GM18520 (cell line): ENCODE data around the gene ADGRL3.
"Not testable (repeated sequence)": the region's sequence is repeated elsewhere in the genome, so short reads cannot be mapped to it uniquely, and the experiment has no call there.

Experiments used
- ATAC-seq: cut with Tn5 transposase; IDR thresholded peaks from one replicate; pipeline ENCODE4 v1.9.1; 2021; ENCODE audit not compliant: unreplicated experiment

The ADGRL3 gene

DNA sequence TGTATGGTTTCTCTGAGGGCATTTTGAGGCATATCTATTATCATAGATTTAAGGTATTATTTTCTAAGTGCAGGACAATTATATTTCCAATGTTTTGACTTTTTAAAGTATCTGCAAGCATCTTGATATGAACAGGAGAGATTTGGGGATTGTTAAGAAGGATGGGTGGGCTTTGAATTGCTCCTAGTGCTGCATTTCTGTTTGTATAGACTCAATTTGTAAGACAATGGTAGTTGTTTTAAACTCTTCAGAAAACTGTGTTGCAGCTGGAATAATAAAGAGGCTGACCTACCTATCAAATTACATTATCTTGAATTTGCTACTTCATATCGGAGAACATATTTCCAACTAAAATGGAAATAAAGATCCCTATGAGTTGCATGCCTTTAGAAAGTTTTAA is 570.3 kb downstream of the ADGRL3 start:
- ATAC-seq = no peak

DNA sequence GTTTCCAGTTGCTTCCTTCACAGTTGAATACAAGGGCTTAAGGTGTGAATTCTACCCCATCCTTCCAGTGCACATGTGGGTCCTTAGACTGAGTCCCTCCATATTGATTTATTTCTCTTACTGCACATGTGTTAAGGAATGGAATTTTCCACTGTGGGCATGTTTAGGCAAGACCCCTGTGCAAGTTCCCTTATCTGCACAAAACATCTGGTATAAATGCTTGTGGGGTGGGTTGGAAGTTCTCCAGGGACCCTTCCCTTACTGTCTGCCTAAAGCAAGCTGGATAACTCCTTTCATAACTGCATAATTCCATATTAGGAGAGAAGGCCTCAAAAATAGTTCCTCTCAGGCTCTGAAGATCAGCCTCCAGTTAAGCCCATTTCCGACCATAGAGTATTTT is 570.9 kb downstream of the ADGRL3 start:
- no peak for ATAC-seq

DNA sequence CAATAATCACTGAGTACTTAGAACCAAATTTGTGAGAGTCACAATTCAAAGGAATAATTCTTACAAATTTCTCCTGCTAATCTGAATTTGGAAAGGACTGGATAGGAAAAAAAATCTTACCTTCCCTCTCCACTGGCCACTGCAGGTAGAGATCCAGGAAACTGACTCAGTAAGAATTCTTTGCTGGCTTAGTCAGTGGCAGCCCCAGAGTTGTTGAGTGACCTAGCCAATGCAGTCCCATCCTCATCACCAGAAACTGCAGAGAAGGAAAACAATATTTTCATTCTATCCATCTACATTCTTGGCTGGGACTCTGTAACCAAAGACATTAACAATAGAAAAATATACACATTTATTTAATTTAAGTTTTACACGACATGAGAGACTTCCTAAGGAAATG is 572.0 kb downstream of the ADGRL3 start:
- no peak for ATAC-seq

DNA sequence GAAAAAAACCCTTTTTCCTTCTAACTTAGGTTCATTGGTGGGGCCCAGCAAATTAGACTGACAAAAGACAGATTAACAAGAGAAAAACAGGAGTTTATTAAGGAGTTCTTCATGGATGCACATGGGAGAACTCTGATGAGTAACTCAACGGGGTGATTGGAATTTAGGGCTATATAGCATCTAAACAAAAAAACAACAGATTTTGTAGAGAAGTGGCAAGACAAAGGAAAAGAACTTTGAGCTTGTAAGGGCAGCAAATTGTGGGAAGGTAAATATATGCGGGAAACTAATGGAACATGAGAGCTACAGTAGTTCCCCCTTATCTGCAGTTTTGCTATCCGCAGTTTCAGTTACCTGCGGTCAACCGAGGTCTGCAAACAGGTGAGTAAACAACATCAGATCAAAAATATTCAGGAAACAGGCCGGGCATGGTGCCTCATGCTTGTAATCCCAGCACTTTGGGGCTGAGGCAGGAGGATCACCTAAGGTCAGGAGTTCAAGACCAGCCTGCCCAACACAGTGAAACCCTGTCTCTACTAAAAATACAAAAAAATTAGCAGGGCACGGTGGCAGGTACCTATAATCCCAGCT is 573.6 kb downstream of the ADGRL3 start:
- ATAC-seq = no peak

DNA sequence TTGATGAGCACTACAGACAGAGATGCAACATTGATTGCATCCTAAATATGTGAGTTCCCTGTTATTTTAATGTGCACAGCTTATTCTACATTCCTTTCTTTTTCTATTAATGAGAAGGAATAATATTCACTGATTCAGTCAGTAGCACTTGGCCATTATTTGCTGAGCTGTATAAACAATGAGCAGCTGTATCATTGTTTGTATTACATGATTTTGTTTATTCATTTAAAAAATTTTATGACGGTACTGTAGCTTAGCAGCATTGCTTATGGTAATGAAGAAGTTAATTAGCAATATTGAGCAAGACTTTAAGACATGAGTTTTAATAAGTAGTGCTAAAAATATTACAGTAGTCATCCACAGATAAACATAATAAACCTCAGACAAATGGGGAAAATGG is 582.0 kb downstream of the ADGRL3 start:
- no peak for ATAC-seq

DNA sequence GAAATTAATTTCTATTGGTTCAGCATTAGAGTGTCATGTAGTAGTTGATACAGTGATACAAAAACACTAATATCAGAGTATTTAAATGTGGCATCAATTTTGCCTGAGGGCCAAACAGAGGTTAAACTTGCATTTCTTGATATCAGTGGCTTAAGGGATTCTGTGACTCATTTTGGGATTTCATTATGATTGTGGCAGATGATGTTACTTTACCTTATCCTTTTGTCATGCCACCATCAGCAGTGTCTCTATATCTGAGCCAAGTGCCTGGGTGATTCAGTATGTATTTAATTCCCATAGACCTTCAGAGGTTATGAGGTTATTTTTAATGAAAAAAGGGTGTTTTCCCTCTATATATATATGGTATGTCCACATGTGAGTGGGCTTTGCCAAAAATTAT is 582.9 kb downstream of the ADGRL3 start:
- ATAC-seq = peak; percentile 55

DNA sequence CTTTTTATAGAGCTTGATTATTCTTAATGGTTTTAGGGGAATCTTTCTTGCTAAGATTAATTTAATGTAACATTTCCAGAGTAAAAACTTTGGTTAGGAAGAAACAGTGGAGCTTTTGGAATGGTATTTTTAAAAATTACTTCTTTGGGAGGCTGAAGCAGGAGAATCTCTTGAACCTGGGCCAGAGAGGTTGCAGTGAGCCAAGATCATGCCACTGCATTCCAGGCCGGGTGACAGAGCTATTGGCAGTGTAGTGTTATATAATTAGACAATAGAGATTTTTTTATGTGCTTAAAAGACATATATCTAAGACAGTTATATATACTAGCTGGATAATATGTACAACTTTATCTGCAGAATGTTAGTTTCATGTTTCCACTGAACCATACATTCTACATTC is 585.6 kb downstream of the ADGRL3 start:
- ATAC-seq = no peak

DNA sequence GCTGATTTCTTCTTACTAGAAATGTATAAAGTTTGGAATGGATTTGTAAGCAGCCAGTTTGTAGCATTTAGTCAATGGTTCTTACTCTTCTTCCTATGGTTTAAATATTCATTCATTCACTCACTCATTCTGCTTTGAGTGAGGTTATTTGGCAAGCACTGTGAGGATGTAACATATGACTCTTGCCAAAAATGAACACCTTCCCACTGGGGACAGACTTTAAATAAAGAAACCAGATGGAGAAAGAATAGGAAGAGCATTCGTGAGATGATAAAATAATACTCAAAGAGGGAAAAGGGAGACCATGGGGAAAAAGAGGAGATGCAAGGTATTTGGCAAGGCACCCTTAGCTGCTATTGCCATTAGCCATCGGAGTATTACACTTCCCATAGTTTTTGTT is 586.1 kb downstream of the ADGRL3 start:
- ATAC-seq = no peak

DNA sequence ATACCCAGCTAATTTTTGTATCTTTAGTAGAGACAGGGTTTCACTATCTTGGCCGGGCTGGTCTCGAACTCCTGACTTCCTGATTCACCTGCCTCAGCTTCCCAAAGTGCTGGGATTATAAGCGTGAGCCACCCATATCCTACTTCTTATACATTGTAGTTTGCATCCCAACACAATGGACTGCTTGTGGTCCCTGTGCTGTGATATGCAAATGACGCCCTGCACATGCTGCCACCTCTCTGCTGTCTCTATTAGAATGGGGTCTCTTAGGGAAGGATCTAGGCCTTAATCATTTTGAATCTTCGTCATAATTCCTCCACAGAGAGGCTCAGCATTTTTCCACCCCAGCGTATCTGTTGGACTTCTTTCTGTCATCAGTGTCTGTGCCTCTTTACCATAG is 595.9 kb downstream of the ADGRL3 start:
- no peak for ATAC-seq

DNA sequence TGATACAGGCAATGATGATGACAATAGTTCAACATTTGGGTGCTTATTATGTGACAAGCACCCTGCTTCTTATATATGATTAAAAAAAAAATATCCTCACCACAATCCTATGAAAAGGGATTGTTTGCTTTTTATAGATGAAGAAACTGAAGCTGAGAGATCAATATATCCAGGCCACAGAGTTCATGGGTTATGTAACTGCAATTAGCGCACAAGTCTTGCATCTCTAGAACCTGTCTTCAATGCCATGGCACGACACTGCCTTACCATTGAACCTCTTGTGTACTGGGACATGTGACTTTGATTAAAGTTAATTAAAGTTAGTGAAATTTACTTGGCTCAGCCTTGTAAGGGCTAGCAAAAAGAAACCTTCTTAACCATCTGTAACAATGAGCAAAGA is 599.7 kb downstream of the ADGRL3 start:
- no peak for ATAC-seq

DNA sequence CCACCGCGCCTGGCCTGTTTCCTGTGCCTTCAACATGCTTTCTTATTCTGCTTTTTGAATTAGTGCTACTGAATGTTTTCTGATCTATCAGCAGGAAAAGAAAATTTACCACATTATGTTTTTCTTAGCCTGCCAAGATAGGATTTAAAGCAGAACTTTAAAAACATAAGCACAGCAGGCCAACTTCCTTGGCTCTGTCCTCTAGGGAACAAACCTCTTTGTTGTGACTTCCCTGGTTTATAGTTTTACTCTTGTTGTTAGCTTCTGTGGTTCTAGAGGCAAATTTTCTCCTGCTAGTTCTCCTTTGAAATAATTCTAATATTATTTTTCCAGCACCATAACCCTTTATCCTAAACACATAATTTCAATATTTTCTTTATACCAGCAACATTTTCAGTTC is 605.1 kb downstream of the ADGRL3 start:
- no peak for ATAC-seq

DNA sequence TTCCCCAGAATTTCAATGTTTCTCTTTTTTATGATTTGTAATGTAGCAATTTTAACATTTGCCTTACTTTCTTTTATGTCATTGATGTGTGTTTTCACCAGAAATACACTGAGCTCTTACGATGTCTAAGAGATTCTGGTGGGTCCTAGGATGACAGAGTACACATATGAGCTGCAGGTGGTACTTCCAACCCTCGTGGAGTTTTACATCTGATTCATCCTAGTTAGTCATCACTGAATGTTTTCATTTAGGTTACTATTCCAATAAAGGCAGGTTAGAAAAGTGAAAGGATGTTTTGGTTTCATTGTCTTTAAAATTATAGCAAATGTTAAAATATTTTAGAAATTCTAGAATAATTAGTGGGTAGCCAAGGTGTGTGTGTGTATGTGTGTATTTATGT is 605.9 kb downstream of the ADGRL3 start:
- ATAC-seq = no peak

DNA sequence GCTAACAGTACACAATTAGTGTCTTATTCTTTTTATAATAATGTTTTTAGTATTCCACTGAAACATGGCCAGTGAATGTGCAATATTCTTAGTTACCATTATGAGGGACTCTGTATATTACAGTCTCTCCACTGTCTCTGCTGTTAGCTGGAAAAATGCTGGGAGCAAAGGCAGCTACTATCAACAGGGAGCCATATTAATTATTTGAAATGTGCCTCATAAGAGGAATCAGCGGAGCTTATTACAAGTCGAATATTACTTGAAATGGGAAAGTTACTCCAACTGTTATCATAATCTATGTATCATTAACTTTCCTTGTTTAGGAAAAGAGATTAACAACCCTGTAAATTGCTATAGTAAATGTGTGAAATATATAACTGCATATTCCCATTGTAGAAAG is 612.0 kb downstream of the ADGRL3 start:
- no peak for ATAC-seq

DNA sequence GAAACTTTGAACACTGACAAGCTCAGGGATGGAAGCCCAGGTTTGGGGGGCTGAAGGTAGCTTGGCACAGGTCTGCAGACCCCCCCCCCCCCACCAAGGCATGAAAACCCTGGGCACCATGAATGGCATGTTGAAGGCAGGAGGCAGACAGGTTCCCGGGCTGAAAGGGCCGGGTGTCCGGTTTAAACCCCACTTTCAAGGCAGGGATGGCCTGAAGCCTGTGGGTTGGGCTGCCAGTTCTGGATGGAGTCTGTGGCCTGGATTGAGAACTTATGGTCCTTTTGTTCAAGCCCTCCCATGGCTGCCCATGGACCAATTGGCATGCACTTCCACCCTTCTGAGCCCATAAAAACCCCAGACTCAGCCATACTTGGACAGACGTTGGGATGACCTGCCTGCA is 616.9 kb downstream of the ADGRL3 start:
- ATAC-seq = no peak

DNA sequence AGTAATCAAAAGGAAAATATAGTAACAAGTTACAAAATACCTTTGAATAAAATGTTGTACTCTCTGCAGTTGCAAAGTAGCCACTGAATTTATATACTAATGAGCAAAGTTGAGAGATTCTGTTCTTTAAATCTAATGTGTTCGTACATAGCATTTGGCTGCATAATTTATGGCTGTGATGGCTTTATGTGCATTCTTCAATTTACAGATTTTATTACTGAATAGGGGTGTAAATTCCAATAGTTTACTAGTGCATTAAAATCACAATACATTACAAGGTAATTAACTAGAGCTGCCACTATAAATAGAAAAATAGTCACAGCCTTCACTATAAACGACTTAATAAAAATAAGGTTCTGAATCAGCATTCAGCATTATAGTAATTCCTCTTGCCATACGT is 620.0 kb downstream of the ADGRL3 start:
- no peak for ATAC-seq

DNA sequence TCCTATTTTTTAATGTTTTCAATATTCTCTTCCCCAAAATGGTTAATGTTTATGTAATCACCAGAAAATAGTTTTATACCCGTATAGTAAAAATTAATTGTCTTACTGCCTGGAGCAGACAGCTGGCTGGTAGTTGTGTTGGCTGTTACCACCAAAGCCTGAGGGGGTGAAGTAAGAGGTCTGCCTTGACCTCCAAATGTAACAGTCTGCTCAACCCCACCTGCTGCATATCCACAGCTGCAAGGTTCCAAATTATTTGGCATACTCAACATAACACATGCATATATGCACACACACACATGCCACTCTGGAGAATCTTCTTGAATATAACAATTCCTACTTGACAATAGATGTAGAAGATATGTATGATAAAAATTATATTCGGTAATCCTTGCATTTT is 624.3 kb downstream of the ADGRL3 start:
- ATAC-seq = no peak

DNA sequence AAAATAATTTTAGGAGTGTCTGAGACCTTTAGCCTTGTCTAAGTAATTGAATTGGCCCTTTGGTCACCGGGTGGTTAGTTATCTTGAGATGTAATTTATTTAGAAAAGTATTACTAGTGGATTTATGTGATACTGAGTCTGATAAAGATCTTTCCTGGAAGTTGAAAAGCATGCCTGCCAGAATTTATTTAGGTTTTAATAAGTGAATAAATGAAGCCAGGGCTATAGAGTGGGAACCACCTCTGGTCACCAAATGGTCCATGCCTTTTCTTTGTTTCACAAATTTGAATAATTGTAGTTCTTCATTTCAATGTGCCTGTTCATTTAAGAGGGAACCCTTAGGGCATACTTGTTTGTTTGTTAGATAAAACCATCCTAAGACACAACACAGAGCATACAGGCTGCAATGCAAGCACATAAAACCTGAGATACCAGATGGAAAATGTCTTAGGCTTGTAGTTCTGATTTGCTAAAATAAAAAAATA is 627.8 kb downstream of the ADGRL3 start:
- no peak for ATAC-seq

DNA sequence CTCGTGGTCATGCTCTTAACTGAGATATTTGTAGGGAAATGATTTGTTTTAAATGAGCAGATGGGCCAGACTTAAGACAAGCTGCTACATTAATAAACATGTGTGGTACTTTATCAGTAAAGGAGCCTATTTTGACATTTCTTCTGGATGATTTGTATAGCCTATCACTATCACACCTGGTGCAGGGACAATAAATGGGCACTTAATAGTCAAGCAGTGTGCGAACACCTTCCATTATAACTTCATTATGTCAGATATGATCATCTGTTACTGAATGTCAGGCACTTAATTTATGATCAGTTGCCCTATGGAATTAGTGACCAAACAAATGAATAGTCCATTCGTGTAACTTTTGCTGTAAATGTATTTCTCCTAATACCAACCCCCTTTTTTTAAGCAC is 628.8 kb downstream of the ADGRL3 start:
- no peak for ATAC-seq

DNA sequence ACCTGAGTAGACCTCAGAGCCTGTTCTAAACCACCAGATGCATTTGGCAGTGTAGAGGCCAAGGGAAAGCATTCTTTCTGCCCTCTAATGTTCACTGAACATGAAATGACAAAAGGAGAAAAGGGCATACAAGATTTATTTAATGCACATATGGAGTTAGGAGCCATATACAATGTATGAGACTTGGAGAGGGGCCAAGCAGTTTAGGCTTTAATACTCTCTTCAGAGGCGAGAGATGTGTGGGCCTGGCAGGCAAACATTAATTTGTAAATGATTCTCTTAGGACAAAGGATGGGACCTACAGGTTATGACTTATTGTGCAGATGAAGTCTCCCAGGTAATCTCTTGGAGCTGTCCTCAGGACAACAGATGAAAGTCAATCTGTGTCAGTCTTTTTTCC is 631.9 kb downstream of the ADGRL3 start:
- no peak for ATAC-seq

DNA sequence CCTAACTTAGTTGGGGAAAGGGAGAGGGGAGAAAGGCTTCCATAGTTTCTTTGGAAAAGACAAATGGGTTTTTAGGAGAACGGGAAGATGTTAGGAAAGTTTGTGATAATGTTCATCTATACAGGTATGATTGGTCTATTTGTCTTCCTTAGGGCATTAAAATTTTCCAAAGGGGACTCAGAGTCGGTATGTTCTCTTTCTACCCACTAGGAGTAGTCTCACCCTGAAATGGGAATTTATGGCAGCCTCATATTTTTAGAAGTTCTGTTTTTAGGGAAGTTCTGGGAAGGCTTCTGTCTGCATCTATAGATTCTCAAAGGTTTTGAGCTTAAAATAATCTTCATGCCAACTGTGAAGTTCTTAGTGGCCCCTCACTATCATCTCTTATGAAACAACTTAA is 637.3 kb downstream of the ADGRL3 start:
- no peak for ATAC-seq

DNA sequence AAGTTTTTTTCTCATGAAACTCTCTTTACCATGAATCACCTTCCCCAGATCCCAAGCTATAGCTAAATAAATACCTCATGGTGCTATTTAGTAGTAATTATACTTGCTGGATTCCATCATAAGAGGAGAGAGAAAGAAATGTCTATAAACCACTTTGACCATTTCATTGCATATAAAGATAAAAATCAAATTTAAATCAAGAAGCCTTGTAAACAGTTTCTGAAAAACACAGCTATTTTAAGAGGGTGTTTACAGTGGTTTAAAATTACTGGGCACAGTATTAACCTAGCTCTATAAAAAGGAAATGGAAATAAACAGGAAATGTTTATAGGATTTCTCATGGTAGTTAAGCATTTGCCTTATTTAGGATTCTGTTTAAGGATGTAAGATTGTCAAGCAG is 637.9 kb downstream of the ADGRL3 start:
- no peak for ATAC-seq

DNA sequence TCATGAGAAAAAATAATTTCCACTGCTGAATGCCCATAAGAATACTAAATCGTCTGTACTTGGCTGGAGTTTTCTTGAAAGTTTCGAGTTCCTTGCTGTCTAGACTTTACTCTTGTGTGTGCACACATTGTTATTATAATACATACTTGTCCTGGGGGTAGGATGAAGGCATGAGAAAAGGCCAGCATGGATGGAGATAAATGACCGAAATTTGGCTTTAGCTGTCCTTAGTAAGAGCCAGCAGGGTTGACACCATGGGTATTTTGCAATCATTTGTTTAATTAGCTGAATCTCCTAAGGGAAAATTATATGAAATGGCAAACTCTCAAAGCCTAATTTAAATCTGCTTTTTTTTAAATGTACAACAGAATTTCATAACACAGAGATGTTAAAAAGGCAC is 641.6 kb downstream of the ADGRL3 start:
- no peak for ATAC-seq

DNA sequence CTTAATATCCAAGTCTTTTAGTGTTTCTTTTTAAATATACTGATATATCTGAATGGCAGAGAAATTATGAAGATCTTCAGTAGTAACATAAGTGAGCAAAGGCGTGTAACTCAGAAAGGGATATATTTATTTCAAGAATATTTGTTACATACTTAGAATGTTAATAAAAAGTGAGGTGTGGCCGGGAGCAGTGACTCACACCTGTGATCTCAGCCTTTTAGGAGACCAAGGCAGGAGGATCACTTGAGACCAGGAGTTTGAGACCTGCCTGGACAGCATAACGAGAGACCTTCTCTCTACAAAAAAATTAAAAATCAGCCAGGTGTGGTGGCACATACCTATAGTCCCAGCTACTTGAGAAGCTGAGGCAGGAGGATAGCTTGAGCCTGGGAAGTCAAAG is 651.0 kb downstream of the ADGRL3 start:
- no peak for ATAC-seq

DNA sequence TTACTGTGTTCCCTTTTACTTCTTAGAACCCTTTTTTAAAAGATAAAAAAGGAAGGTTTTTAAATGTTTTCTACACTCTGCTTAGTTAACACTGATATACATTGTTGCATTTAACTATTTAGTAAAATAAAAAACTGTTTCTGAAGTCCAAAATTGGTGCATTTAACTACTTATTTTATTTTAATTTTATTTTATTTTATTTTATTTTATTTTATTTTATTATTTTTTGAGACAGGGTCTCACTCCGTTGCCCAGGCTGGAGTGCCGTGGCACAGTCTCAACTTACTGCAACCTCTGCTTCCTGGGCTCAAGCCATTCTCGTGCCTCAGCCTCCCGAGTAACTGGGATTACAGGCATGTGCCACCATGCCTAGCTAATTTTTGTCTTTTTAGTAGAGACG is 652.0 kb downstream of the ADGRL3 start:
- not testable (repeated sequence) for ATAC-seq
